Tibial artery (tissue), 4 donors: Measurements from ENCODE around the gene PYURF.

Source experiments
- DNase-seq, 2 donors: peaks; one replicate each; pipeline ENCODE4 v3.0.0-alpha.2; 2019
- H3K27ac ChIP-seq, 2 donors: fragments of 200-600 bp; sonication (generic) in 1 of 2; 1 replicate in 1 of 2; 2 replicates in 1 of 2; pipeline ENCODE4 v1.5.1; 2018 to 2019; ENCODE audit warnings: mild to moderate bottlenecking in 1 of 2
- H3K27me3 ChIP-seq, 2 donors: fragments of 200-600 bp; sonication (generic) in 1 of 2; one replicate each; pipeline versions ENCODE4 v1.5.1 to v1.6.0; 2016 to 2019
- H3K36me3 ChIP-seq, 3 donors: fragments of 200-600 bp; sonication (generic) in 2 of 3; one replicate each; pipeline ENCODE4 v1.5.1; 2016 to 2019; ENCODE audit warnings: mild to moderate bottlenecking in 2 of 3
- H3K4me1 ChIP-seq, 4 donors: fragments of 200-600 bp; sonication (generic) in 2 of 4; 1 replicate in 3 of 4; 2 replicates in 1 of 4; pipeline ENCODE4 v1.5.1; 2016 to 2019
- H3K4me3 ChIP-seq, 2 donors: fragments of 200-600 bp; sonication (generic) in 1 of 2; 1 replicate in 1 of 2; 2 replicates in 1 of 2; pipeline ENCODE4 v1.5.1; 2018 to 2019; ENCODE audit warnings: mild to moderate bottlenecking in 2 of 2
- H3K9me3 ChIP-seq, 3 donors: fragments of 200-600 bp; sonication (generic) in 1 of 3; one replicate each; pipeline ENCODE4 v1.5.1; 2016 to 2019
- CTCF ChIP-seq, 2 experiments: fragments of 200-600 bp in 1 of 2; fragments of 450-650 bp in 1 of 2; IDR thresholded peaks; one replicate each; pipeline ENCODE4 v1.5.1; 2017 to 2019; ENCODE audit warnings: antibody characterized with exemption in 2 of 2, mild to moderate bottlenecking in 1 of 2, moderate library complexity in 1 of 2
- intact Hi-C: fragments of 100-400 bp; cut with DNase I; formaldehyde crosslinking; loops from one replicate; pipeline ENCODE4 v1.15.0; 2023; ENCODE audit warnings: low total_unique reads

The PYURF gene

GRCh38 chr4:88518911-88519310 is 4.7 kb downstream of the PYURF start:
- H3K27me3 ChIP-seq, result no peaks in the 10 kb centered on the region
- H3K27ac ChIP-seq, result no peak overlapping the region
- no peaks in the 10 kb centered on the region for H3K9me3 ChIP-seq
- peaks cover 0 to 18% (median 8%) of the 10 kb centered on the region in 3 donors for H3K36me3 ChIP-seq
- no peak for DNase-seq
- TF ChIP-seq CTCF (IDR thresholded peaks at IDR 0.05), result no peak
- intact Hi-C loops, result loop anchor here (5.0 to 10.0 kb wide), 3 partner anchors 64 to 302 kb away; partner anchors contain the start of gene HERC5
- peaks cover 0 to 19% (median 8%) of the 10 kb centered on the region in 4 donors for H3K4me1 ChIP-seq
- no peak overlapping the region for H3K4me3 ChIP-seq

- Histone ChIP-seq H3K9me3 (no peaks in the 10 kb centered on the region), H3K4me3 (no peak overlapping the region), H3K4me1 (peaks cover 0 to 18% (median 8%) of the 10 kb centered on the region in 4 donors), H3K36me3 (peaks cover 0 to 18% (median 8%) of the 10 kb centered on the region in 3 donors), H3K27me3 (no peaks in the 10 kb centered on the region), H3K27ac (no peak overlapping the region)
- intact Hi-C loops, result loop anchor here (5.0 to 10.0 kb wide), 3 partner anchors 63 to 301 kb away; partner anchors contain the start of gene HERC5
- no peak for DNase-seq
- TF ChIP-seq CTCF (IDR thresholded peaks at IDR 0.05), result no peak
Measured at GRCh38 chr4:88517825-88518224, 5.8 kb downstream of the PYURF start.

DNA sequence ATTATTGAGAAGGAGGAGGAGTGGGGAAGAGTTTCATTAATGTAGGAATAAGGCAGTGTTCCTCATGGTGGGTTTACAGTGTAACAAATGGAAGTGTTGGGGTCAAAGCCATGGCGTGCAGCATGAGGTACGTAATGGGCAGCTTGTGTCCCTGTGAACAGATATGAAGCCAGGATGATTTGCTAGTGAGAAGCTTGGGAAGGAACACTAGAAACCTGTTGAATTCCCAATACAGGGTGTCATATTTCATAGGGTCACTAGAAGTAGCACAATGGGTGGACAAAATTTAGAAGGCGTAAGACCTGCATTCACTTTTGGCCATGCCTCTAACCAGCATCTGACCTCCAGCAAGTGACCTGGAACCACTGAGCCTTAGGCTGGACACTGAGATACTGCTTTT is 6.8 kb downstream of the PYURF start:
- H3K27ac ChIP-seq, result no peak overlapping the region
- no peak for DNase-seq
- no peaks in the 10 kb centered on the region for H3K27me3 ChIP-seq
- peaks cover 0 to 18% (median 8%) of the 10 kb centered on the region in 3 donors for H3K36me3 ChIP-seq
- no peak for TF ChIP-seq CTCF (IDR thresholded peaks at IDR 0.05)
- intact Hi-C loops, result loop anchor here (5.0 to 10.0 kb wide), 3 partner anchors 62 to 299 kb away; partner anchors contain the start of gene HERC5
- H3K4me3 ChIP-seq, result no peak overlapping the region
- peaks cover 0 to 9% (median 1%) of the 10 kb centered on the region in 4 donors for H3K4me1 ChIP-seq
- H3K9me3 ChIP-seq, result no peaks in the 10 kb centered on the region

DNA sequence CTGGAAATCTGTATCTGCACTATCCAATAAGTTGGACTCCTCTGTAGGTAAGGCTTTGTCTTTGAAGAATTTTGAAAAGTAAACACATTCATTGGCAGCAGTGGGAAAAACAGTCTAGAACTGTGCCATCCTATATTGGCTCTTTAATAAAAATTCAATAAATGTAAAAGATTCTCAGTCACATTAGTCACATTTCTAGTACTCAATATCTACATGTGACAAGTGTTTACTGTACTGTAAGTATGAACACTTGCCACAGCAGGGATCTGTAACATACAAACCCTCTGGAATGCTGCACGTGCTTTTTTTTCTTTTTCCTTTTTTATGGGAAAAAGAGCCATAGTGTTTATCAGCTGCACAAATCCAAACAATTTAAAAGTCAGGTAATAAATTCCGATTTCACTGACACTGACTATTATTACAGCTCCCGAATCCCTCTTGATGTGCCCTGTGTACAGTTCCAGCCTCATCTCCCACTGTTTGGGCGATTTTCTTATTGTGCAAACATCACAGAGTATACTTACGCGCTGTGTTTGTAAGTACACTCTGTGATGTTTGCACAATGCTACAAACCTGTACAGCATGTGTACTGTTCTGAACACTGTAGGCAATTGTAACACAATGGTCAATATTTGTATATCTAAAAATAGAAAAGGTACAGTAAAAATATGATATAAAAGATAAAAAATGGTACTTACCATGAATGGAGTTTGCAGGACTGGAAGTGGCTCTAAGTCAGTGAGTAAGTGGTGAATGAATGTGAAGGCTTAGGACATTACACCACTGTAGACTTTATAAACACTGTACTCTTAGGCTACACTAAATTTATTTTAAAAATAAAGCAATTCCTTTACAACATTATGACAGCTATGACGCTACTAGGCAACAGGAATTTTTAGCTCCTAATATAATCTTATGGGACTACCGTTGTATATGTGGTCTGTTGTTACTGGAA is 8.7 kb downstream of the PYURF start:
- H3K27ac ChIP-seq, result no peak overlapping the region
- DNase-seq, result no peak

GRCh38 chr4:88511236-88511635 is 12.3 kb downstream of the PYURF start:
- intact Hi-C loops, result loop anchor here (10.0 kb wide), 1 partner anchor 56 kb away; the partner anchor contains the start of gene HERC5
- no peaks in the 10 kb centered on the region for H3K9me3 ChIP-seq
- TF ChIP-seq CTCF (IDR thresholded peaks at IDR 0.05), result no peak
- no peak overlapping the region for H3K4me3 ChIP-seq
- no peaks in the 10 kb centered on the region for H3K27me3 ChIP-seq
- H3K27ac ChIP-seq, result no peak overlapping the region
- DNase-seq, result no peak
- H3K36me3 ChIP-seq, result no peaks in the 10 kb centered on the region
- peaks cover 0 to 3% (median 1%) of the 10 kb centered on the region in 4 donors for H3K4me1 ChIP-seq

More for the DNA sequence above, 8.7 kb downstream of the PYURF start:
- H3K9me3 ChIP-seq, result no peaks in the 10 kb centered on the region
- H3K36me3 ChIP-seq, result peaks cover 0 to 7% (median 0%) of the 10 kb centered on the region in 3 donors
- H3K4me1 ChIP-seq, result peaks cover 0 to 3% (median 1%) of the 10 kb centered on the region in 4 donors
- no peak overlapping the region for H3K4me3 ChIP-seq
- intact Hi-C loops, result loop anchor here (5.0 to 10.0 kb wide), 3 partner anchors 60 to 298 kb away; partner anchors contain the start of gene HERC5
- no peaks in the 10 kb centered on the region for H3K27me3 ChIP-seq
- no peak for TF ChIP-seq CTCF (IDR thresholded peaks at IDR 0.05)
